Measurements from ENCODE around the gene IL1B.

Gene IL1B

DNA sequence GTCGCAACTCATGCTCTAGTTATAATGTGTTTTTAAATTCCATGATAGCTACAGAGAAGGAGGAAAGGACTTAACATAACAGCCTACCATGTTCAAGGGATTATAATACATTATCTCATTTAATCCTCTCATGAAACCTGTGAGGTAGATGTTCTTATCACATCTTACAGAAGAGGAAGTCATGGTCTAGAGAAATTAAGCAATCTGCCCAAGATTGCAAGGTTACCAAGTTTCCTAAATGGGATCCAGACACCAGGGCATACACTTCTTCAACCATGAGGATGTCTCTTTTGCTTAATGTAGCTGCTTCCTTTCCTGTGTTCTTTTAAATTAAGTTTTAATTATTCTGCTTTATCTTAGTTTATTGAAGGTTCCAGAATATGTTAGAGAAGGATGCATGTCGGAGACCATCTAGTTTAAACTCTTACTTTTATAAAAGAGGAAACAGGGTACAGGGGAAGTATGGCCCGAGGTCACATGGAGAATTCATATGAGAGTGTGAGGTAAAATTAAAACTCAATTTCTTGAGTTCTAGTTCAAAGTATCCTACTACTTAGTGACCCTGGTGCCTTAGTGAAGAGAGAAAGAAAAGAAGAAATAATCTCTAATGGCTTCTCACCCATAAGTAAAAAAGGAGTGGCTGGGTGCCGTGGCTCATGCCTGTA is 48.7 kb downstream of the IL1B start:
- no peak for DNase-seq (ENCODE audit: insufficient read length, low spot score)
- no peak for TF ChIP-seq CTCF (IDR thresholded peaks at IDR 0.05; ENCODE audit: insufficient read depth, missing control alignments)
- FAIRE-seq: no peak

- DNase-seq (ENCODE audit: insufficient read length, low spot score): no peak
- TF ChIP-seq CTCF (IDR thresholded peaks at IDR 0.05; ENCODE audit: insufficient read depth, missing control alignments): no peak
- no peak for FAIRE-seq
Measured at GRCh38 chr2:112787294-112787693, 49.3 kb downstream of the IL1B start.

- no peak for FAIRE-seq
- no peak for DNase-seq (ENCODE audit: insufficient read length, low spot score)
Measured at GRCh38 chr2:112784199-112785189, 52.1 kb downstream of the IL1B start, which contains the start of gene IL1A. TSS of gene IL1A (minus strand) at chr2:112784493. CDS start at chr2:112783770, 723 bp downstream.

GRCh38 chr2:112783187-112783714 is 53.3 kb downstream of the IL1B start:
- no peak for DNase-seq (ENCODE audit: insufficient read length, low spot score)
- no peak for FAIRE-seq
- TF ChIP-seq CTCF (IDR thresholded peaks at IDR 0.05; ENCODE audit: insufficient read depth, missing control alignments): no peak

More at GRCh38 chr2:112784199-112785189, 52.1 kb downstream of the IL1B start, which contains the start of gene IL1A:
- TF ChIP-seq CTCF (IDR thresholded peaks at IDR 0.05; ENCODE audit: insufficient read depth, missing control alignments): no peak

GRCh38 chr2:112782234-112782799 is 54.3 kb downstream of the IL1B start:
- DNase-seq (ENCODE audit: insufficient read length, low spot score) (no peak), FAIRE-seq (no peak)
- TF ChIP-seq CTCF (IDR thresholded peaks at IDR 0.05; ENCODE audit: insufficient read depth, missing control alignments): no peak
